Pancreas (tissue), 10 donors: ENCODE results near the gene WDR31. TPM values are rescaled to one million over a fixed set of nuclear protein-coding genes. Genes with fewer than 3 reads are reported as not detected.

Experiments
- ATAC-seq, 4 donors: fragments of 200-7000 bp; cut with Tn5 transposase; one replicate each; pipeline versions ENCODE4 v1.8.0 to v1.9.1; 2020; ENCODE audit warnings: mild to moderate bottlenecking in 4 of 4, moderate library complexity in 4 of 4
- DNase-seq, 6 donors: peaks; one replicate each; pipeline ENCODE4 v3.0.0-alpha.2; 2020
- FAIRE-seq: peaks from 2 replicates; lab custom pipeline; 2012; peaks lifted over from hg19 to GRCh38; lab: Jason Lieb, UNC
- H3K27ac ChIP-seq, 4 donors: fragments of 200-600 bp; sonication (generic); 1 replicate in 3 of 4; 2 replicates in 1 of 4; pipeline versions ENCODE4 v1.5.0 to v1.8.0; 2020
- H3K27me3 ChIP-seq, 4 donors: fragments of 200-600 bp; one replicate each; pipeline ENCODE4 v1.8.0; 2021
- H3K36me3 ChIP-seq, 3 donors: fragments of 200-600 bp; sonication (generic) in 1 of 3; one replicate each; pipeline versions ENCODE4 v1.5.0 to v1.8.0; 2020 to 2021
- H3K4me1 ChIP-seq, 3 donors: fragments of 200-600 bp; one replicate each; pipeline ENCODE4 v1.8.0; 2021
- H3K4me3 ChIP-seq, 4 donors: fragments of 200-600 bp; sonication (generic) in 2 of 4; one replicate each; pipeline versions ENCODE4 v1.5.0 to v1.8.0; 2020 to 2021
- H3K9me3 ChIP-seq, 4 donors: fragments of 200-600 bp; one replicate each; pipeline ENCODE4 v1.8.0; 2021
- CTCF ChIP-seq, 4 donors: fragments of 200-600 bp; sonication (generic) in 3 of 4; IDR thresholded peaks; one replicate each; pipeline versions ENCODE4 v1.5.0 to v1.8.0; 2021; ENCODE audit warnings: antibody characterized with exemption in 4 of 4
- WGBS, 2 donors: extraction: QIAGEN DNeasy Blood & Tissue Kit; methylation state at CpG; one replicate each; pipeline ENCODE4 v1.1.7; 2013; 5-methylcytosine and 5-hydroxymethylcytosine counted together
- intact Hi-C, 3 donors: fragments of 100-400 bp; cut with DNase I; formaldehyde crosslinking; loops; one replicate each; pipeline versions ENCODE4 v1.11.1 to v1.14.2; 2022
- polyA plus RNA-seq, 2 donors: library from polyadenylated mRNA; stranded (reverse); fragments of 200-250 nt; gene quantifications; one replicate each; pipeline ENCODE4 v1.2.3, GENCODE V29; 2013
- total RNA-seq, 6 donors: library from RNA; stranded (reverse); fragmentation: NEBNext Ultra II Directional in 4 of 6; extraction: Animal tissue kit (Norgen Biotek cat#: 25700) in 4 of 6; gene quantifications; one replicate each; pipeline versions ENCODE4 v1.2.1 to v1.2.4, GENCODE V29; 2021 to 2023
- donor health status: healthy with polysubstance abuse.
- donor health status: DM: no; HTN: no; CAD: no; lungs with moderate emphysema.
- donor health status: DM: no; HTN: no; CAD: no.
- donor health status: control.
- donor health status: control.
- donor health status: Bipolar disorder and iron deficiency.
- donor health status: DM: yes; HTN: yes; CAD: no.
- donor health status: DM: no; HTN: no; CAD: no.
- donor health status: DM: no; HTN: no; CAD: no.
- donor health status: DM: yes; HTN: yes; CAD: no.

The WDR31 gene
- total and polyA plus RNA-seq, 8 donors: 1.2 to 4.5 (median 2.7) TPM

DNA sequence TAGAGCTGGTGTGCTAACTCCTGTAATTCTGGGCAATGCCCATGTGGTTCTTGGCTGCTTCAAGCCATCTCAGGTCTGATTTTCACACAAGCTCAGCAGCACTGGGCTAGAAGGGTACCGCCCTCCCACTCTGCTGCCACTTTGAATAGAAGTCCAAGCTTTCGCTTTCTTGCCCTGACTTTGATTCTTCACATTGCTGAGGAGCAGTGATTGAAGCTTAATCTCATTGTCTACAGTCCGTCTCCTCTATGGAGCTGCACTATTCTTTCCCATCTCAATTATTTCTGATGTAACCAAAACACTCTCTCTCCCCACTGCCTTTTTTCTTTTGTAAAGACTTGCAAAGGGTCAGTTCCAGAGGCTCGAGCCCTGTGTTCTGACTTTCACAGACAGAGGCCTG lies 24.0 kb downstream of the WDR31 start:
- ATAC-seq: no peak
- H3K36me3 ChIP-seq: peaks cover 0 to 12% (median 0%) of the 10 kb centered on the region in 3 donors
- TF ChIP-seq CTCF (IDR thresholded peaks at IDR 0.05): no peak

DNA sequence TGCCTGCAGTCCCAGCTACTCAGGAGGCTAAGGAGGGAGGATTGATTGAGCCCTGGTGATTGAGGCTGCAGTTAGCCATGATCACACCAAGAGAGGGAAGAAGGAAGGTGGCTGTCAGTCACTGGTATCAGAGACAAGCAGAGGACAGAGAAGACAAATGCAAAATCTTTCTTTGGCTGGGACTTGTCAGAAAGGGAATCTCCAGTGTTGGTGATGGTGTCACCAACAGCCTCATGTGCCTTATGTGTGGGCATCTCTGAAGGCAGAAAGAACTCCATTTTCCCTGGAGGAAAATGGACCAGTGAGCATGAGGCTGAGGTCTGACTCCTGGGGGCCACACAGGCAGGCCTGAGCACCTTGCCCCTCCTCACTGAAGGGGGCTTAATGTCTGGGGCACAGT lies 24.8 kb downstream of the WDR31 start:
- H3K9me3 ChIP-seq: no peaks in the 10 kb centered on the region
- ATAC-seq (no peak), DNase-seq (no peak), FAIRE-seq (no peak)
- H3K4me3 ChIP-seq: no peak overlapping the region
- intact Hi-C loops: loop anchor here in 1 of 3 donors (10.0 kb wide), 1 partner anchor 350 kb away; no protein-coding TSS in a partner anchor
- no peak for TF ChIP-seq CTCF (IDR thresholded peaks at IDR 0.05)
- H3K27ac ChIP-seq: no peak overlapping the region
- peaks cover 0 to 8% (median 0%) of the 10 kb centered on the region in 3 donors for H3K36me3 ChIP-seq
- H3K4me1 ChIP-seq: no peaks in the 10 kb centered on the region
- H3K27me3 ChIP-seq: no peaks in the 10 kb centered on the region

More for the DNA sequence above, 24.0 kb downstream of the WDR31 start:
- DNase-seq (no peak), FAIRE-seq (no peak)
- no peaks in the 10 kb centered on the region for H3K9me3 ChIP-seq
- intact Hi-C loops: loop anchor here in 1 of 3 donors (10.0 kb wide), 1 partner anchor 349 kb away; no protein-coding TSS in a partner anchor
- H3K27me3 ChIP-seq: no peaks in the 10 kb centered on the region
- H3K27ac ChIP-seq: no peak overlapping the region
- H3K4me1 ChIP-seq: no peaks in the 10 kb centered on the region
- WGBS, 2 donors: 89 to 94% methylated on average over 4 of the region's 4 CpGs
- no peak overlapping the region for H3K4me3 ChIP-seq

- WGBS, 2 donors: 39 to 41% methylated on average over 5 of the region's 5 CpGs
- FAIRE-seq (no peak), DNase-seq (no peak), ATAC-seq (no peak)
- no peak overlapping the region for H3K4me3 ChIP-seq
- no peak overlapping the region for H3K27ac ChIP-seq
- no peaks in the 10 kb centered on the region for H3K27me3 ChIP-seq
- intact Hi-C loops: loop anchor here in 1 of 3 donors (10.0 kb wide), 1 partner anchor 352 kb away; no protein-coding TSS in a partner anchor
- peaks cover 0 to 5% (median 0%) of the 10 kb centered on the region in 3 donors for H3K36me3 ChIP-seq
- H3K4me1 ChIP-seq: no peaks in the 10 kb centered on the region
- no peak for TF ChIP-seq CTCF (IDR thresholded peaks at IDR 0.05)
- no peaks in the 10 kb centered on the region for H3K9me3 ChIP-seq
Measured at GRCh38 chr9:113313261-113313660, 26.8 kb downstream of the WDR31 start.

GRCh38 chr9:113311961-113312360 lies 28.1 kb downstream of the WDR31 start:
- no peak for ATAC-seq
- intact Hi-C loops: loop anchor here in 1 of 3 donors (10.0 kb wide), 1 partner anchor 353 kb away; no protein-coding TSS in a partner anchor
- H3K9me3 ChIP-seq: no peaks in the 10 kb centered on the region
- H3K4me1 ChIP-seq: no peaks in the 10 kb centered on the region
- peaks cover 0 to 5% (median 0%) of the 10 kb centered on the region in 3 donors for H3K36me3 ChIP-seq
- no peak overlapping the region for H3K27ac ChIP-seq
- no peak for FAIRE-seq
- DNase-seq: no peak
- H3K27me3 ChIP-seq: no peaks in the 10 kb centered on the region
- no peak overlapping the region for H3K4me3 ChIP-seq
- no peak for TF ChIP-seq CTCF (IDR thresholded peaks at IDR 0.05)
- 78 to 90% methylated on average over 3 of the region's 3 CpGs for WGBS, 2 donors

DNA sequence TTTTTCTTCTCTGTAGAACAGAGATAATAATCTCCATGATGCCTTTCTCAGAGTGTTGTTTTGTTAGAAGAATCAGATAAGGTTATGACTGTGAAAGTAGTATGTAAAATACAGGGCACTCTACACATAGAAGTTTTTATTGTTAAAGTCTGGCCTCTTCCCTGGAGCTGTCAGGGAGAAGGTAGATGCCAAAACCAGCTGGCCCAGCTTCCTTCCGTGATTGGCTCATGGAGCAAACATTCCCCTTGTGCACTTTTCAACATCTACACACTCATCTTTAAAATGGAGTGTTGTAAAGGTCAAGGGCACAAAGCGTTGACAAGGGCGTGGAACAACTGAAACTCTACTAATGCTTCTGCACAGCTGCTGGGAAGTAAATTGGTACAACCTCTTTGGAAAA lies 29.5 kb downstream of the WDR31 start:
- TF ChIP-seq CTCF (IDR thresholded peaks at IDR 0.05): no peak
- H3K27ac ChIP-seq: no peak overlapping the region
- H3K4me3 ChIP-seq: no peak overlapping the region
- no peaks in the 10 kb centered on the region for H3K36me3 ChIP-seq
- no peak for DNase-seq
- no peak for FAIRE-seq
- no peak for ATAC-seq
- H3K27me3 ChIP-seq: no peaks in the 10 kb centered on the region
- H3K9me3 ChIP-seq: no peaks in the 10 kb centered on the region
- 32 to 34% methylated on average over 3 of the region's 3 CpGs for WGBS, 2 donors
- intact Hi-C loops: loop anchor here in 1 of 3 donors (10.0 kb wide), 1 partner anchor 354 kb away; no protein-coding TSS in a partner anchor
- H3K4me1 ChIP-seq: no peaks in the 10 kb centered on the region
